ENCODE results near the gene AZU1.

DNA sequence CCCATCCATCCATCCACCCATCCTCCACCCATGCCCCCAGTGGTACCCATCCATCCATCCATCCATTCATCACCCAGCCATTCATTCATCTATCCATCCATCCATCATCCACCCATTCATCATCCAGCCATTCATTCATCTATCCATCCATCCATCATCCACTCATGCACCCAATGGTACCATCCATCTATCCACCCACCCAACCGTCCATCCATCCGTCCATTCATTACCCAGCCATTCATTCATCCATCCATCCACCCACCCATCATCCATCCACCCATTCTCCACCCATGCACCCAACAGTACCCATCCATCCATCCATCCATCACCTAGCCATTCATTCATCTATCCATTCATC lies 11.2 kb upstream of the AZU1 start:
- TF ChIP-seq RXRA (IDR thresholded peaks at IDR 0.05) (no peak), CTCF (IDR thresholded peaks at IDR 0.05; ENCODE audit: low read depth, low read length, missing input control) (no peak)

Data from liver (tissue), 3 donors.